ENCODE data around the gene SLC35F3.

Gene SLC35F3

DNA sequence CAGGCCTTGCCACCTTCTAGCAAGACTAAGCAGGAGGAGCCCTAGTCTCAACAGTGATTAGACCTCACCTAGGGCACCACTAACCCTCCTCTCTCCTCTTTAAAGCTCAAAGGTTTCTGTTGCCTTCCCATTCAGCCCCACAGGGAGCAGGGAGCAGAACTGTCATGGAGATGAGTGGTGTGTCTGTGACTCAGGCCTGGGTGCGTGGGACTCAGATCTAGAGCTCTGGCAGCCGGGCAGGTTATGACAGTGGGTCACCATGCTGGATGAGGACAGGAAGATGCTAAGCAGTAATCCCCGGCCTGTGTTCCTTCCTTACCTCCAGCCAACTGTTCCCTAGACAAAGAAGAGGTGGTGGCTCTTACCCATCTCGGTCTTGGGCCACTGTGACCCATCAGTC lies 408.7 kb downstream of the SLC35F3 start:
- Histone ChIP-seq H4K91ac (ENCODE audit: low read depth, low read length, poor library complexity) (no peak overlapping the region), H2AK5ac (ENCODE audit: low read depth, low read length) (no peak overlapping the region), H2AFZ (ENCODE audit: low read length) (no peak overlapping the region), H3K79me1 (ENCODE audit: low read depth, low read length) (no peaks in the 10 kb centered on the region), H3K27ac (replicated peaks; ENCODE audit: low read length) (no peak overlapping the region), H3K36me3 (replicated peaks in 1 of 2; ENCODE audit: control insufficient read depth in 2 of 2, insufficient read depth in 2 of 2, low read length in 2 of 2) (no peaks in the 10 kb centered on the region), H3K18ac (ENCODE audit: low read length) (no peak overlapping the region), H3K4me3 (ENCODE audit: low read length in 2 of 2) (no peak overlapping the region), H3K4me2 (ENCODE audit: insufficient read depth, low read length, poor library complexity, severe bottlenecking) (no peak overlapping the region), H3K27me3 (ENCODE audit: control insufficient read depth in 3 of 3, insufficient read depth in 3 of 3, low read depth in 1 of 3, low read length in 3 of 3) (peaks cover 0 to 14% (median 0%) of the 10 kb centered on the region in 3 experiments), H2BK12ac (ENCODE audit: low read length) (no peak overlapping the region), H2BK15ac (ENCODE audit: low read length) (no peak overlapping the region), H4K8ac (ENCODE audit: low read depth, low read length) (no peak overlapping the region), H3K9ac (ENCODE audit: low read depth, low read length, poor library complexity) (no peak overlapping the region), H3K9me3 (replicated peaks in 1 of 2; ENCODE audit: control insufficient read depth in 2 of 2, insufficient read depth in 1 of 2, low read depth in 1 of 2, low read length in 2 of 2) (no peaks in the 10 kb centered on the region), H3K4me1 (ENCODE audit: control insufficient read depth in 2 of 2, insufficient read depth in 1 of 2, low read depth in 1 of 2, low read length in 2 of 2) (peaks cover 0 to 2% of the 10 kb centered on the region in 2 donors), H2BK5ac (ENCODE audit: low read length) (no peak overlapping the region), H3K14ac (ENCODE audit: low read length) (no peak overlapping the region), H3K4ac (ENCODE audit: low read length) (no peak overlapping the region), H2BK120ac (ENCODE audit: low read depth, low read length) (no peak overlapping the region), H3K23ac (ENCODE audit: low read depth, low read length, poor library complexity) (no peak overlapping the region)
- DNase-seq (ENCODE audit: low spot score) = no peak
- WGBS, 2 donors (ENCODE audit: extremely low coverage in 2 of 2, insufficient read length in 2 of 2, insufficient replicate concordance in 1 of 2) = no CpG with 5 or more reads among the region's 4 CpGs

DNA sequence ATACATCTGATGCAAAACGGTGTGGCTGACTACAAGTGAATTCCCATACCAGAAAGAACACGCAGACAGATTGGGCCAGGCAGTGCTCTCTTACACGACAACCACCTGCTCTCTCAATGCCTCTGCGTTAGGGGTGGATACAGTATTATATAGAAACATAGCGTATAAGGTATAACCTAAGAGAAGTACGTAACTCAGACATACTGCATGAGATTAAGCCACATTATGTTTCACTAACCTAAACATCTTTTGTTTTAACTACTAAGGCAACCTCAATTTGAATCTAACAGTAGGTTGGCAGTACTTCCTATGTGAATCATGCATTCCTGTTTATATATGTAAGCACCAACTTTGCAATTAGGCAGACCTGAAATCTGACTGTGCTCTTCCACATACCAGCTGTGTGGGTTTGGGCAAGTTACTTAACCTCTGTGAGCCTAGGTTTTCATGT lies 410.6 kb downstream of the SLC35F3 start:
- Histone ChIP-seq H2BK120ac (ENCODE audit: low read depth, low read length) (no peak overlapping the region), H3K27ac (replicated peaks; ENCODE audit: low read length) (no peak overlapping the region), H3K36me3 (replicated peaks in 1 of 2; ENCODE audit: control insufficient read depth in 2 of 2, insufficient read depth in 2 of 2, low read length in 2 of 2) (no peaks in the 10 kb centered on the region), H2BK15ac (ENCODE audit: low read length) (no peak overlapping the region), H3K4ac (ENCODE audit: low read length) (no peak overlapping the region), H2BK5ac (ENCODE audit: low read length) (no peak overlapping the region), H3K14ac (ENCODE audit: low read length) (no peak overlapping the region), H3K9ac (ENCODE audit: low read depth, low read length, poor library complexity) (no peak overlapping the region), H3K4me1 (ENCODE audit: control insufficient read depth in 2 of 2, insufficient read depth in 1 of 2, low read depth in 1 of 2, low read length in 2 of 2) (peaks cover 0 to under 1% of the 10 kb centered on the region in 2 donors), H2AFZ (ENCODE audit: low read length) (no peak overlapping the region), H3K4me2 (ENCODE audit: insufficient read depth, low read length, poor library complexity, severe bottlenecking) (no peak overlapping the region), H2BK12ac (ENCODE audit: low read length) (no peak overlapping the region), H3K79me1 (ENCODE audit: low read depth, low read length) (no peaks in the 10 kb centered on the region), H3K23ac (ENCODE audit: low read depth, low read length, poor library complexity) (no peak overlapping the region), H4K8ac (ENCODE audit: low read depth, low read length) (no peak overlapping the region), H3K27me3 (ENCODE audit: control insufficient read depth in 3 of 3, insufficient read depth in 3 of 3, low read depth in 1 of 3, low read length in 3 of 3) (peaks cover 0 to 14% (median 0%) of the 10 kb centered on the region in 3 experiments), H2AK5ac (ENCODE audit: low read depth, low read length) (no peak overlapping the region), H4K91ac (ENCODE audit: low read depth, low read length, poor library complexity) (no peak overlapping the region), H3K9me3 (replicated peaks in 1 of 2; ENCODE audit: control insufficient read depth in 2 of 2, insufficient read depth in 1 of 2, low read depth in 1 of 2, low read length in 2 of 2) (no peaks in the 10 kb centered on the region), H3K4me3 (ENCODE audit: low read length in 2 of 2) (no peak overlapping the region), H3K18ac (ENCODE audit: low read length) (no peak overlapping the region)
- WGBS, 2 donors (ENCODE audit: extremely low coverage in 2 of 2, insufficient read length in 2 of 2, insufficient replicate concordance in 1 of 2) = no CpG with 5 or more reads among the region's 6 CpGs
- no peak for DNase-seq (ENCODE audit: low spot score)

DNA sequence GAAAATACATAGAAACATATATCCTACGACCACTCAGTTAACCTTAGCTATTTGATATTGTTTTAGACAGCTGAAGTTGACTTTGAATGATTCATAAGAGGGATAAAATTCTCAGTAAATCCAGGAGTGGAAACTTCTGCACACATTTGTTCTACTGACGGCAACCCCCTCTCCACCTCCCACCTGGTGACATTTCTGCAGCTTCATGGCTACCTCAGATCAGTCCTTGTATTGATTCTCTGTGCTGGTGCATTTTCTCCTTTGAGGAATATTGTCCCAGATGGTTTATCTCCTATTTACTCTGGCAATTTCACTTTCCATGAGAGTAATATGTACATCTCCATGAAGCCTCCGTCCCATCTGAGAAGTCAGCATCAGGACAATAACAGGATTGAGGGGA lies 411.1 kb downstream of the SLC35F3 start:
- no peak overlapping the region for H3K23ac ChIP-seq (ENCODE audit: low read depth, low read length, poor library complexity)
- H3K27me3 ChIP-seq (ENCODE audit: control insufficient read depth in 3 of 3, insufficient read depth in 3 of 3, low read depth in 1 of 3, low read length in 3 of 3) = peaks cover 0 to 14% (median 0%) of the 10 kb centered on the region in 3 experiments
- no peaks in the 10 kb centered on the region for H3K9me3 ChIP-seq (replicated peaks in 1 of 2; ENCODE audit: control insufficient read depth in 2 of 2, insufficient read depth in 1 of 2, low read depth in 1 of 2, low read length in 2 of 2)
- H3K36me3 ChIP-seq (replicated peaks in 1 of 2; ENCODE audit: control insufficient read depth in 2 of 2, insufficient read depth in 2 of 2, low read length in 2 of 2) = no peaks in the 10 kb centered on the region
- H2AFZ ChIP-seq (ENCODE audit: low read length) = no peak overlapping the region
- no peak overlapping the region for H2BK15ac ChIP-seq (ENCODE audit: low read length)
- no peak overlapping the region for H3K4me2 ChIP-seq (ENCODE audit: insufficient read depth, low read length, poor library complexity, severe bottlenecking)
- H3K18ac ChIP-seq (ENCODE audit: low read length) = no peak overlapping the region
- H2BK12ac ChIP-seq (ENCODE audit: low read length) = no peak overlapping the region
- no peak overlapping the region for H3K9ac ChIP-seq (ENCODE audit: low read depth, low read length, poor library complexity)
- no peaks in the 10 kb centered on the region for H3K79me1 ChIP-seq (ENCODE audit: low read depth, low read length)
- H3K14ac ChIP-seq (ENCODE audit: low read length) = no peak overlapping the region
- no peak overlapping the region for H4K8ac ChIP-seq (ENCODE audit: low read depth, low read length)
- no peaks in the 10 kb centered on the region for H3K4me1 ChIP-seq (ENCODE audit: control insufficient read depth in 2 of 2, insufficient read depth in 1 of 2, low read depth in 1 of 2, low read length in 2 of 2)
- no CpG with 5 or more reads among the region's 3 CpGs for WGBS, 2 donors (ENCODE audit: extremely low coverage in 2 of 2, insufficient read length in 2 of 2, insufficient replicate concordance in 1 of 2)
- H3K4me3 ChIP-seq (ENCODE audit: low read length in 2 of 2) = no peak overlapping the region
- H4K91ac ChIP-seq (ENCODE audit: low read depth, low read length, poor library complexity) = no peak overlapping the region
- H2AK5ac ChIP-seq (ENCODE audit: low read depth, low read length) = no peak overlapping the region
- H2BK5ac ChIP-seq (ENCODE audit: low read length) = no peak overlapping the region
- H3K4ac ChIP-seq (ENCODE audit: low read length) = no peak overlapping the region
- H3K27ac ChIP-seq (replicated peaks; ENCODE audit: low read length) = no peak overlapping the region
- no peak overlapping the region for H2BK120ac ChIP-seq (ENCODE audit: low read depth, low read length)
- no peak for DNase-seq (ENCODE audit: low spot score)

DNA sequence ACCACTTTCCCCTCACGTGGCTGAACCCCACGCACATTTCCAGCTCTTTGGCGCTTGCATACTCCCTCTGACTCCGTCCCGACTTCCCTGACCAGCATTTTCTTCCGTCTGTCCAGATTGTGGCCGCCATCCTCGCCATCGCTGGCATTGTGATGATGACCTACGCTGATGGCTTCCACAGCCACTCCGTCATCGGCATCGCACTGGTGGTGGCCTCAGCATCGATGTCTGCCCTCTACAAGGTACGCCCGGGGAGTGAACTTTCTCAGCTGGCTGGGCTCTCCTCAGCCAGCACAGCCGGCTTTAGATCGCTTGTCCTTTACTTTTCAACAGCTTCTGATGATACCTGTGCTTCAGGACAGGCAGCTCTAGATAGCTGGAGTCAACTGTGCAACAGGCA lies 412.0 kb downstream of the SLC35F3 start:
- Histone ChIP-seq H3K36me3 (replicated peaks in 1 of 2; ENCODE audit: control insufficient read depth in 2 of 2, insufficient read depth in 2 of 2, low read length in 2 of 2) (no peaks in the 10 kb centered on the region), H2BK12ac (ENCODE audit: low read length) (no peak overlapping the region), H3K9ac (ENCODE audit: low read depth, low read length, poor library complexity) (no peak overlapping the region), H2AK5ac (ENCODE audit: low read depth, low read length) (no peak overlapping the region), H4K8ac (ENCODE audit: low read depth, low read length) (no peak overlapping the region), H3K4me2 (ENCODE audit: insufficient read depth, low read length, poor library complexity, severe bottlenecking) (no peak overlapping the region), H3K27me3 (ENCODE audit: control insufficient read depth in 3 of 3, insufficient read depth in 3 of 3, low read depth in 1 of 3, low read length in 3 of 3) (peaks cover 0 to 14% (median 0%) of the 10 kb centered on the region in 3 experiments), H3K14ac (ENCODE audit: low read length) (no peak overlapping the region), H3K79me1 (ENCODE audit: low read depth, low read length) (no peaks in the 10 kb centered on the region), H3K9me3 (replicated peaks in 1 of 2; ENCODE audit: control insufficient read depth in 2 of 2, insufficient read depth in 1 of 2, low read depth in 1 of 2, low read length in 2 of 2) (no peaks in the 10 kb centered on the region), H2BK120ac (ENCODE audit: low read depth, low read length) (no peak overlapping the region), H2AFZ (ENCODE audit: low read length) (no peak overlapping the region), H4K91ac (ENCODE audit: low read depth, low read length, poor library complexity) (no peak overlapping the region), H3K4ac (ENCODE audit: low read length) (no peak overlapping the region), H2BK5ac (ENCODE audit: low read length) (no peak overlapping the region), H3K4me1 (ENCODE audit: control insufficient read depth in 2 of 2, insufficient read depth in 1 of 2, low read depth in 1 of 2, low read length in 2 of 2) (no peaks in the 10 kb centered on the region), H3K4me3 (ENCODE audit: low read length in 2 of 2) (no peak overlapping the region), H2BK15ac (ENCODE audit: low read length) (no peak overlapping the region), H3K18ac (ENCODE audit: low read length) (no peak overlapping the region), H3K27ac (replicated peaks; ENCODE audit: low read length) (no peak overlapping the region), H3K23ac (ENCODE audit: low read depth, low read length, poor library complexity) (no peak overlapping the region)
- WGBS, 2 donors (ENCODE audit: extremely low coverage in 2 of 2, insufficient read length in 2 of 2, insufficient replicate concordance in 1 of 2) = no CpG with 5 or more reads among the region's 18 CpGs
- DNase-seq (ENCODE audit: low spot score) = no peak

Data from neuronal stem cell (in vitro differentiated cells).